ENCODE measurements around the gene ACAA2.

The ACAA2 gene

GRCh38 chr18:49813319-49814146 lies at the start of gene ACAA2:
TSS of gene ACAA2 (minus strand) at chr18:49813533. CDS start at chr18:49813484, 49 bp downstream.
- DNase-seq (ENCODE audit: low read depth, low spot score), result no peak

GRCh38 chr18:49862656-49863385 lies 49.5 kb upstream of the ACAA2 start:
- DNase-seq (ENCODE audit: low read depth, low spot score), result no peak

GRCh38 chr18:49861659-49862058 lies 48.3 kb upstream of the ACAA2 start:
- no peak for DNase-seq (ENCODE audit: low read depth, low spot score)

GRCh38 chr18:49859725-49860124 lies 46.4 kb upstream of the ACAA2 start:
- no peak for DNase-seq (ENCODE audit: low read depth, low spot score)

- no peak for DNase-seq (ENCODE audit: low read depth, low spot score)
These were observed 45.7 kb upstream of the ACAA2 start for GRCh38 chr18:49859021-49859359.

GRCh38 chr18:49858309-49859020 lies 45.1 kb upstream of the ACAA2 start:
- DNase-seq (ENCODE audit: low read depth, low spot score), result peak; percentile 17

- DNase-seq (ENCODE audit: low read depth, low spot score), result no peak
These were observed 44.4 kb upstream of the ACAA2 start for GRCh38 chr18:49857708-49858107.

GRCh38 chr18:49856496-49856895 lies 43.2 kb upstream of the ACAA2 start:
- DNase-seq (ENCODE audit: low read depth, low spot score), result no peak

- DNase-seq (ENCODE audit: low read depth, low spot score), result no peak
These were observed 42.5 kb upstream of the ACAA2 start for GRCh38 chr18:49855711-49856415.

GRCh38 chr18:49854681-49855080 lies 41.3 kb upstream of the ACAA2 start:
- no peak for DNase-seq (ENCODE audit: low read depth, low spot score)

- DNase-seq (ENCODE audit: low read depth, low spot score), result no peak
These were observed 40.1 kb upstream of the ACAA2 start for GRCh38 chr18:49853436-49853835.

GRCh38 chr18:49853011-49853410 lies 39.7 kb upstream of the ACAA2 start:
- DNase-seq (ENCODE audit: low read depth, low spot score), result no peak

GRCh38 chr18:49851624-49852023 lies 38.3 kb upstream of the ACAA2 start:
- DNase-seq (ENCODE audit: low read depth, low spot score), result no peak

GRCh38 chr18:49850636-49851035 lies 37.3 kb upstream of the ACAA2 start:
- no peak for DNase-seq (ENCODE audit: low read depth, low spot score)

- DNase-seq (ENCODE audit: low read depth, low spot score), result peak; percentile 47
These were observed 36.2 kb upstream of the ACAA2 start for GRCh38 chr18:49849331-49850217.

GRCh38 chr18:49848115-49848514 lies 34.8 kb upstream of the ACAA2 start:
- DNase-seq (ENCODE audit: low read depth, low spot score), result no peak

- DNase-seq (ENCODE audit: low read depth, low spot score), result no peak
These were observed 34.2 kb upstream of the ACAA2 start for GRCh38 chr18:49847524-49847923.

GRCh38 chr18:49846718-49847470 lies 33.6 kb upstream of the ACAA2 start:
- no peak for DNase-seq (ENCODE audit: low read depth, low spot score)

GRCh38 chr18:49846361-49846662 lies 33.0 kb upstream of the ACAA2 start:
- no peak for DNase-seq (ENCODE audit: low read depth, low spot score)

- no peak for DNase-seq (ENCODE audit: low read depth, low spot score)
These were observed 32.5 kb upstream of the ACAA2 start for GRCh38 chr18:49845629-49846360.

Data from iPS DF 19.7 (cell line).